Sigmoid colon (tissue), 4 donors: Measurements from ENCODE around the gene SPOP.

Experiments used
- CTCF ChIP-seq, 4 experiments: fragments of 450-650 bp in 3 of 4; fragments of 200-600 bp in 1 of 4; IDR thresholded peaks; one replicate each; pipeline ENCODE4 v1.5.1; 2016 to 2019; ENCODE audit warnings: antibody characterized with exemption in 4 of 4, mild to moderate bottlenecking in 3 of 4, moderate library complexity in 2 of 4
- POLR2AphosphoS5 ChIP-seq, 4 donors: sonication (generic); formaldehyde crosslinking; IDR thresholded peaks; one replicate each; pipeline ENCODE4 v1.6.1; 2017; ENCODE audit warnings: antibody characterized with exemption in 4 of 4

DNA sequence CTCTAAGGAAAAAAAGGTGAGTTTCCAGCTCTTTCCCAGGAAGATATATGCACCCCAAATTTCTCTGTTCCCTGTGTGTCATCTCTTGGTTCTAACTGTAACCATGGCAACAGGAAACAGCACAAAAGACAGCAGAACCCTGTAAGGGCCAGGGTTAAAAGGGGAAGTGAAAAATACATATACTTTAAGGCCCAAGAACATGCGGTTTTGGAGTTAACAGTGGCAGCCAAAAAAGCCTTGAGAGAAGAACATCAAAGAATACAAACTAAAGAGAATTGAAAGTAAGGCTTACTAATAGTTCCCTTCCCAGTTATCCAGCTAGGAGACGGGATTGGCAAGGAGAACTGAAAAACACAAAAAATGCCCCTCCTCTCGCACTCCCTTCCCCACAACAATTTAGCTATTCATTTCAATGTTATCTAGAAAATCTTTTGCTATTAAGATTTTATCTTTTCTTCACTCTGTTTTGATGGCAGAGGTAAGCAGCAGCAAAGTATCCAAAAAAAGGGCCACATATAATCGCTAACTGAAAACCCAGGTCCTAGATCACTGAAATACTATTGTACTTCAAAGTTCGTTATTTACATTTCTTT lies 1.5 kb downstream of the SPOP start:
- TF ChIP-seq POLR2AphosphoS5 (IDR thresholded peaks at IDR 0.05) (no peak), CTCF (IDR thresholded peaks at IDR 0.05) (no peak)
